Tibial nerve (tissue), 4 donors: ENCODE measurements around the gene OR8B3. TPM values are rescaled to one million over a fixed set of nuclear protein-coding genes. Genes with fewer than 3 reads are reported as not detected.

ENCODE experiments used
- DNase-seq, 2 donors: peaks; one replicate each; pipeline ENCODE4 v3.0.0-alpha.2; 2019; ENCODE audit warnings: low spot score in 2 of 2
- H3K27ac ChIP-seq, 4 donors: fragments of 200-600 bp; sonication (generic) in 3 of 4; one replicate each; pipeline ENCODE4 v1.5.1; 2017 to 2019; ENCODE audit warnings: mild to moderate bottlenecking in 1 of 4
- H3K27me3 ChIP-seq, 2 donors: fragments of 200-600 bp; sonication (generic) in 1 of 2; one replicate each; pipeline versions ENCODE4 v1.5.1 to v1.6.0; 2017 to 2019
- H3K36me3 ChIP-seq, 3 donors: fragments of 200-600 bp; sonication (generic); one replicate each; pipeline ENCODE4 v1.5.1; 2018 to 2019
- H3K4me1 ChIP-seq, 4 donors: fragments of 200-600 bp; sonication (generic) in 3 of 4; one replicate each; pipeline ENCODE4 v1.5.1; 2017 to 2019
- H3K4me3 ChIP-seq, 4 donors: fragments of 200-600 bp; sonication (generic) in 3 of 4; one replicate each; pipeline ENCODE4 v1.5.1; 2017 to 2019; ENCODE audit warnings: mild to moderate bottlenecking in 1 of 4, moderate library complexity in 1 of 4
- H3K9me3 ChIP-seq, 4 donors: fragments of 200-600 bp; sonication (generic) in 3 of 4; one replicate each; pipeline ENCODE4 v1.5.1; 2017 to 2019
- CTCF ChIP-seq, 5 experiments: fragments of 200-600 bp in 3 of 5; fragments of 450-650 bp in 2 of 5; sonication (generic) in 3 of 5; IDR thresholded peaks; one replicate each; pipeline ENCODE4 v1.5.1; 2016 to 2019; ENCODE audit warnings: antibody characterized with exemption in 5 of 5, mild to moderate bottlenecking in 3 of 5, moderate library complexity in 2 of 5
- EP300 ChIP-seq, 2 donors: sonication (generic); formaldehyde crosslinking; IDR thresholded peaks; one replicate each; pipeline ENCODE4 v1.6.1; 2017; ENCODE audit warnings: antibody characterized with exemption in 2 of 2, mild to moderate bottlenecking in 1 of 2
- POLR2A ChIP-seq, 2 donors: fragments of 450-650 bp; IDR thresholded peaks; one replicate each; pipeline ENCODE4 v1.6.1; 2017; ENCODE audit warnings: antibody characterized with exemption in 2 of 2, mild to moderate bottlenecking in 2 of 2, moderate library complexity in 2 of 2
- WGBS, 2 donors: methylation state at CpG; one replicate each; pipeline ENCODE4 v1.1.5; 2018; 5-methylcytosine and 5-hydroxymethylcytosine counted together
- total RNA-seq, 4 donors: library from RNA; depleted of rRNA; stranded (reverse); fragments of >200 nt; gene quantifications; one replicate each; pipeline ENCODE4 v1.1.0, GENCODE V29; 2016

Gene OR8B3
- total RNA-seq, 4 donors from 2014 or later: not detected

- 54 to 72% methylated on average over 3 of the region's 3 CpGs for WGBS, 2 donors
- Histone ChIP-seq H3K9me3 (no peaks in the 10 kb centered on the region), H3K27ac (no peak overlapping the region), H3K4me1 (no peaks in the 10 kb centered on the region), H3K36me3 (no peaks in the 10 kb centered on the region), H3K27me3 (no peaks in the 10 kb centered on the region), H3K4me3 (no peak overlapping the region)
- TF ChIP-seq EP300 (IDR thresholded peaks at IDR 0.05) (no peak), POLR2A (IDR thresholded peaks at IDR 0.05) (no peak), CTCF (IDR thresholded peaks at IDR 0.05) (no peak)
- DNase-seq: no peak
Observed at GRCh38 chr11:124376280-124376679, 22.5 kb downstream of the OR8B3 start.

- Histone ChIP-seq H3K27me3 (no peaks in the 10 kb centered on the region), H3K9me3 (no peaks in the 10 kb centered on the region), H3K36me3 (no peaks in the 10 kb centered on the region), H3K27ac (no peak overlapping the region), H3K4me1 (no peaks in the 10 kb centered on the region), H3K4me3 (no peak overlapping the region)
- no peak for DNase-seq
- TF ChIP-seq CTCF (IDR thresholded peaks at IDR 0.05) (no peak), POLR2A (IDR thresholded peaks at IDR 0.05) (no peak), EP300 (IDR thresholded peaks at IDR 0.05) (no peak)
- 24 to 51% methylated on average over 2 of the region's 2 CpGs for WGBS, 2 donors
Observed at GRCh38 chr11:124359566-124359965, 39.3 kb downstream of the OR8B3 start.

GRCh38 chr11:124346311-124346955 is 52.4 kb downstream of the OR8B3 start:
- 56 to 61% methylated on average over 3 of the region's 3 CpGs for WGBS, 2 donors
- peaks cover 0 to 6% (median 1%) of the 10 kb centered on the region in 4 donors for H3K9me3 ChIP-seq
- no peaks in the 10 kb centered on the region for H3K36me3 ChIP-seq
- no peak for DNase-seq
- TF ChIP-seq EP300 (IDR thresholded peaks at IDR 0.05) (no peak), CTCF (IDR thresholded peaks at IDR 0.05) (no peak), POLR2A (IDR thresholded peaks at IDR 0.05) (no peak)
- H3K4me3 ChIP-seq: no peak overlapping the region
- H3K27me3 ChIP-seq: no peaks in the 10 kb centered on the region
- H3K27ac ChIP-seq: no peak overlapping the region
- H3K4me1 ChIP-seq: no peaks in the 10 kb centered on the region

Other genes starting within 250 kb of the OR8B3 start
- gene OR10D3, start 215.7 kb downstream of the OR8B3 start, total RNA-seq: not detected
- gene OR8G1, start 157.9 kb downstream of the OR8B3 start, total RNA-seq: not detected
- gene OR8G5, start 142.6 kb downstream of the OR8B3 start, total RNA-seq: not detected
- gene OR8D1, start 85.1 kb downstream of the OR8B3 start, total RNA-seq: not detected
- gene OR8D2, start 78.8 kb downstream of the OR8B3 start, total RNA-seq: not detected
- not detected for gene OR8B2, start 14.5 kb downstream of the OR8B3 start, total RNA-seq
- not detected for gene OR8B4, start 25.8 kb upstream of the OR8B3 start, total RNA-seq
- not detected for gene OR8B8, start 46.7 kb upstream of the OR8B3 start, total RNA-seq
- gene OR8B12, start 144.6 kb upstream of the OR8B3 start, total RNA-seq: not detected
- gene OR8A1, start 171.0 kb upstream of the OR8B3 start, total RNA-seq: not detected
- gene PANX3, start 212.4 kb upstream of the OR8B3 start, total RNA-seq: not detected
- gene TBRG1, start 223.8 kb upstream of the OR8B3 start, total RNA-seq: 10 to 100 TPM; 32.7 to 45.4 (median 36.4) TPM